IMR-90 (cell line): ENCODE data around the gene AJUBA. TPM values are rescaled to one million over a fixed set of nuclear protein-coding genes. Genes with fewer than 3 reads are reported as not detected.

ENCODE experiments used
- ATAC-seq: fragments of 200-7000 bp; cut with Tn5 transposase; 2 replicates; pipeline ENCODE4 v1.9.1; 2020; ENCODE audit warnings: low read depth, mild to moderate bottlenecking, moderate library complexity
- BruUV-seq: library from RNA; stranded (reverse); fragments of 400-500 nt; replicated peaks from 2 replicates; lab custom pipeline; 2021; lab: Mats Ljungman, UMichigan
- CTCF ChIA-PET: fragments of 300-600 bp; formaldehyde crosslinking; extraction: SDS; loops from one replicate; lab custom pipeline; 2021; ENCODE audit warnings: antibody characterized with exemption; lab: Yijun Ruan, JAX
- POLR2A ChIA-PET: fragments of 300-600 bp; sonication (Branson Sonifier 250); formaldehyde crosslinking; loops from one replicate; lab custom pipeline; 2022; ENCODE audit warnings: antibody characterized with exemption; ENCODE audit not compliant: unreplicated experiment; lab: Charles Lee
- DNase-seq: peaks from one replicate; pipeline ENCODE4 v3.0.0; 2013
- H2AFZ ChIP-seq: replicated peaks from 2 replicates; pipeline ENCODE3; 2013; ENCODE audit warnings: low read length, mild to moderate bottlenecking; ENCODE audit not compliant: poor library complexity
- H2AK5ac ChIP-seq: 2 replicates; pipeline ENCODE4 v1.6.1; 2013; ENCODE audit warnings: low read depth, low read length, inconsistent platforms
- H2AK9ac ChIP-seq: replicated peaks from 2 replicates; pipeline ENCODE3; 2013; ENCODE audit warnings: mild to moderate bottlenecking, low read depth, low read length, moderate library complexity; ENCODE audit not compliant: poor library complexity
- H2BK120ac ChIP-seq: 2 replicates; pipeline ENCODE4 v1.6.1; 2013; ENCODE audit warnings: low read depth, low read length, inconsistent platforms
- H2BK15ac ChIP-seq: 3 replicates; pipeline ENCODE4 v1.6.1; 2013; ENCODE audit warnings: low read depth, low read length, inconsistent platforms
- H2BK20ac ChIP-seq: 2 replicates; pipeline ENCODE4 v1.6.1; 2013; ENCODE audit warnings: low read depth, mild to moderate bottlenecking, inconsistent platforms, low read length, moderate library complexity
- H2BK5ac ChIP-seq: 2 replicates; pipeline ENCODE4 v1.6.1; 2013; ENCODE audit warnings: mild to moderate bottlenecking, low read depth, low read length, inconsistent platforms; ENCODE audit not compliant: poor library complexity, severe bottlenecking
- H3K14ac ChIP-seq: replicated peaks from 2 replicates; pipeline ENCODE4 v1.6.1; 2013; ENCODE audit warnings: low read depth, low read length, inconsistent platforms
- H3K18ac ChIP-seq: 2 replicates; pipeline ENCODE4 v1.6.1; 2013; ENCODE audit warnings: low read depth, low read length, control low read depth
- H3K23ac ChIP-seq: 2 replicates; pipeline ENCODE4 v1.6.1; 2013; ENCODE audit warnings: low read depth, low read length, inconsistent platforms
- H3K27ac ChIP-seq: 2 replicates; pipeline ENCODE4 v1.5.1; 2013; ENCODE audit warnings: mild to moderate bottlenecking, control low read depth, low read length; ENCODE audit not compliant: insufficient read depth
- H3K27me3 ChIP-seq: 2 replicates; pipeline ENCODE4 v1.6.1; 2013; ENCODE audit warnings: low read length; ENCODE audit not compliant: control insufficient read depth, insufficient read depth
- H3K36me3 ChIP-seq: 2 replicates; pipeline ENCODE4 v1.6.1; 2013; ENCODE audit warnings: low read length, mixed read lengths; ENCODE audit not compliant: control insufficient read depth, insufficient read depth
- H3K4ac ChIP-seq: 2 replicates; pipeline ENCODE4 v1.6.1; 2013; ENCODE audit warnings: low read depth, low read length, inconsistent platforms
- H3K4me1 ChIP-seq: 2 replicates; pipeline ENCODE4 v1.6.1; 2013; ENCODE audit warnings: low read length, mixed read lengths; ENCODE audit not compliant: control insufficient read depth, insufficient read depth
- H3K4me2 ChIP-seq: 2 replicates; pipeline ENCODE4 v1.6.1; 2013; ENCODE audit warnings: low read depth, mild to moderate bottlenecking, control low read depth, low read length, moderate library complexity
- H3K4me3 ChIP-seq: 2 replicates; pipeline ENCODE4 v1.5.1; 2013; ENCODE audit warnings: low read depth, mild to moderate bottlenecking, control low read depth, low read length, moderate library complexity; ENCODE audit not compliant: insufficient read depth
- H3K56ac ChIP-seq: 2 replicates; pipeline ENCODE4 v1.6.1; 2013; ENCODE audit warnings: low read length, inconsistent platforms; ENCODE audit not compliant: insufficient read depth; ENCODE audit errors: extremely low read depth
- H3K79me1 ChIP-seq, 2 experiments: 2 replicates each; pipeline ENCODE4 v1.6.1; 2013; ENCODE audit warnings: low read length in 2 of 2, inconsistent platforms in 1 of 2, low read depth in 1 of 2
- H3K9ac ChIP-seq: 2 replicates; pipeline ENCODE4 v1.6.1; 2013; ENCODE audit warnings: low read depth, low read length, control low read depth
- H3K9me1 ChIP-seq: 2 replicates; pipeline ENCODE4 v1.6.1; 2013; ENCODE audit warnings: low read length, inconsistent platforms; ENCODE audit not compliant: insufficient read depth
- H3K9me3 ChIP-seq: 2 replicates; pipeline ENCODE4 v1.6.1; 2013; ENCODE audit warnings: low read length; ENCODE audit not compliant: control insufficient read depth, insufficient read depth
- H4K20me1 ChIP-seq: 2 replicates; pipeline ENCODE4 v1.6.1; 2013; ENCODE audit warnings: low read length, inconsistent platforms; ENCODE audit not compliant: insufficient read depth
- H4K5ac ChIP-seq: 2 replicates; pipeline ENCODE4 v1.6.1; 2013; ENCODE audit warnings: mild to moderate bottlenecking, low read depth, low read length, control low read depth
- H4K8ac ChIP-seq, 2 experiments: 2 replicates each; pipeline ENCODE4 v1.6.1; 2013; ENCODE audit warnings: low read depth in 2 of 2, low read length in 2 of 2, control low read depth in 1 of 2, inconsistent platforms in 1 of 2
- H4K91ac ChIP-seq: 2 replicates; pipeline ENCODE4 v1.6.1; 2013; ENCODE audit warnings: low read depth, low read length, inconsistent platforms; ENCODE audit not compliant: insufficient read depth
- USF2 ChIP-seq: fragments of 150-350 bp; IDR thresholded peaks from 2 replicates; pipeline ENCODE4 v1.6.1; 2017; ENCODE audit warnings: mild to moderate bottlenecking, antibody characterized with exemption, low read length, low read depth
- WGBS, 2 experiments: methylation state at CpG; one replicate each; pipeline versions ENCODE4 v1.1.5 to v1.1.7; 2013; ENCODE audit warnings: missing lambda C conversion rate in 2 of 2; ENCODE audit not compliant: insufficient read length in 1 of 2; ENCODE audit errors: extremely low coverage in 2 of 2; 5-methylcytosine and 5-hydroxymethylcytosine counted together
- dilution Hi-C: fragments of 300-500 bp; cut with HindIII; formaldehyde crosslinking; loops from one replicate; pipeline ENCODE4 v1.14.3; 2018; ENCODE audit warnings: low sequenced_read_pairs; ENCODE audit not compliant: unreplicated experiment
- in situ Hi-C: fragments of 300-500 bp; cut with MboI; formaldehyde crosslinking; loops from 3 replicates; pipeline ENCODE4 v1.14.3; 2019; ENCODE audit warnings: low sequenced_read_pairs, inconsistent platforms, mixed read lengths
- intact Hi-C: fragments of 100-400 bp; cut with micrococcal nuclease; formaldehyde crosslinking; loops from 2 replicates; pipeline ENCODE4 v1.10.0; 2022
- polyA plus RNA-seq, 3 experiments: library from polyadenylated mRNA; depleted of rRNA; stranded (reverse); fragments of >200 nt; gene quantifications; 2 replicates each; pipeline ENCODE4 v1.2.3, GENCODE V29; 2012; ENCODE audit warnings: low replicate concordance in 1 of 3
- total RNA-seq: library from RNA; depleted of rRNA; stranded (reverse); fragments of >200 nt; gene quantifications from 2 replicates; pipeline ENCODE4 v1.2.3, GENCODE V29; 2012

AJUBA gene
- total and polyA plus RNA-seq, 2 of the 4 experiments (the other 2 are of a cell fraction) = 46.4 to 67.6 TPM

- in situ Hi-C loops (no loop called here), dilution Hi-C loops (no loop called here), intact Hi-C loops (no loop called here)
- H2AK9ac ChIP-seq = no peak overlapping the region
- H3K36me3 ChIP-seq = no peaks in the 10 kb centered on the region
- no peak overlapping the region for H3K27ac ChIP-seq
- no peak overlapping the region for H3K18ac ChIP-seq
- DNase-seq = no peak
- H4K91ac ChIP-seq = no peak overlapping the region
- H3K4ac ChIP-seq = no peak overlapping the region
- H2BK15ac ChIP-seq = no peak overlapping the region
- H4K8ac ChIP-seq = no peak overlapping the region
- H3K27me3 ChIP-seq = no peaks in the 10 kb centered on the region; the same call in 1 of the 2 replicates
- no peak overlapping the region for H3K14ac ChIP-seq
- CTCF ChIA-PET = no interaction called here
- no peaks in the 10 kb centered on the region for H4K20me1 ChIP-seq
- H2AFZ ChIP-seq = no peak overlapping the region
- no peak for TF ChIP-seq USF2
- no peak overlapping the region for H2BK20ac ChIP-seq
- H4K5ac ChIP-seq = no peak overlapping the region
- no peak overlapping the region for H3K23ac ChIP-seq
- H3K9me1 ChIP-seq = no peaks in the 10 kb centered on the region; the same call in 1 of the 2 replicates
- no peak overlapping the region for H3K4me3 ChIP-seq
- H2BK120ac ChIP-seq = no peak overlapping the region
- H2BK5ac ChIP-seq = no peak overlapping the region
- no peak overlapping the region for H3K4me2 ChIP-seq
- no peaks in the 10 kb centered on the region for H3K9me3 ChIP-seq
- POLR2A ChIA-PET = no interaction called here
- BruUV-seq = no TSS peak
- ATAC-seq = no peak
- H3K4me1 ChIP-seq = peaks cover 4% of the 10 kb centered on the region
- no peak overlapping the region for H3K56ac ChIP-seq
- H3K79me1 ChIP-seq = no peaks in the 10 kb centered on the region
- no peak overlapping the region for H2AK5ac ChIP-seq
- WGBS, 2 experiments = 89% methylated on average over 8 of the region's 16 CpGs; no CpG with 5 or more reads in 1 of the 2 experiments
- H3K9ac ChIP-seq = no peak overlapping the region
These were observed 16.1 kb upstream of the AJUBA start for GRCh38 chr14:22998329-22999012.
